ENCODE data around the gene ERLEC1.
"Not testable (repeated sequence)": the region's sequence is repeated elsewhere in the genome, so short reads cannot be mapped to it uniquely, and the experiment has no call there.

The ERLEC1 gene

GRCh38 chr2:53755121-53755520, 31.7 kb upstream of the ERLEC1 start:
- Histone ChIP-seq H3K4me3 (ENCODE audit: insufficient read depth, low read depth, low read length, poor library complexity, severe bottlenecking) (no peak overlapping the region), H3K27me3 (replicated peaks; ENCODE audit: control insufficient read depth, insufficient read depth, low read length, poor library complexity, severe bottlenecking) (no peaks in the 10 kb centered on the region), H3K9me3 (ENCODE audit: control insufficient read depth, low read length) (no peaks in the 10 kb centered on the region), H3K36me3 (ENCODE audit: control insufficient read depth, insufficient read depth, low read length) (peaks cover 5% of the 10 kb centered on the region), H3K27ac (ENCODE audit: insufficient read depth, low read length, poor library complexity, severe bottlenecking) (no peak overlapping the region), H3K4me1 (ENCODE audit: control insufficient read depth, insufficient read depth, low read length, poor library complexity, severe bottlenecking) (no peaks in the 10 kb centered on the region)
- DNase-seq = no peak

DNA sequence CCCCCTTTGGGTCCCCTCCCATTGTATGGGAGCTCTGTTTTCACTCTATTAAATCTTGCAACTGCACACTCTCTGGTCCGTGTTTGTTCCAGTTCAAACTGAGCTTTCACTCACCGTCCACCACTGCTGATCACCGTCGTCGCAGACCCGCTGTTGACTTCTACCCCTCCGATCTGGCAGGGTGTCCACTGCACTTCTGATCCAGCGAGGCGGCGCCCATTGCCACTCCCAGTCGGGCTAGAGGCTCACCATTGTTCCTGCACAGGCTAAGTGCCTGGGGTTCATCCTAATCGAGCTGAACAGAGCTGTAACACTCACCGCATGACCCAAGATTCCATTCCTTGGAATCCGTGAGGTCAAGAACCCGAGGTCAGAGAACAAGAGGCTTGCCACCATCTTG, 30.2 kb upstream of the ERLEC1 start:
- H3K4me1 ChIP-seq (ENCODE audit: control insufficient read depth, insufficient read depth, low read length, poor library complexity, severe bottlenecking) = no peaks in the 10 kb centered on the region
- no peaks in the 10 kb centered on the region for H3K9me3 ChIP-seq (ENCODE audit: control insufficient read depth, low read length)
- no peak overlapping the region for H3K27ac ChIP-seq (ENCODE audit: insufficient read depth, low read length, poor library complexity, severe bottlenecking)

GRCh38 chr2:53757206-53757605, 29.6 kb upstream of the ERLEC1 start:
- not testable (repeated sequence) for H3K36me3 ChIP-seq (ENCODE audit: control insufficient read depth, insufficient read depth, low read length); DNase-seq; H3K27me3 ChIP-seq (replicated peaks; ENCODE audit: control insufficient read depth, insufficient read depth, low read length, poor library complexity, severe bottlenecking); H3K4me1 ChIP-seq (ENCODE audit: control insufficient read depth, insufficient read depth, low read length, poor library complexity, severe bottlenecking); H3K4me3 ChIP-seq (ENCODE audit: insufficient read depth, low read depth, low read length, poor library complexity, severe bottlenecking); H3K9me3 ChIP-seq (ENCODE audit: control insufficient read depth, low read length); H3K27ac ChIP-seq (ENCODE audit: insufficient read depth, low read length, poor library complexity, severe bottlenecking)

More for the DNA sequence above, 30.2 kb upstream of the ERLEC1 start:
- Histone ChIP-seq H3K4me3 (ENCODE audit: insufficient read depth, low read depth, low read length, poor library complexity, severe bottlenecking) (no peak overlapping the region), H3K36me3 (ENCODE audit: control insufficient read depth, insufficient read depth, low read length) (peaks cover 9% of the 10 kb centered on the region), H3K27me3 (replicated peaks; ENCODE audit: control insufficient read depth, insufficient read depth, low read length, poor library complexity, severe bottlenecking) (no peaks in the 10 kb centered on the region)
- DNase-seq = no peak

GRCh38 chr2:53765767-53766166, 21.1 kb upstream of the ERLEC1 start:
- peaks cover 4% of the 10 kb centered on the region for H3K4me1 ChIP-seq (ENCODE audit: control insufficient read depth, insufficient read depth, low read length, poor library complexity, severe bottlenecking)
- H3K9me3 ChIP-seq (ENCODE audit: control insufficient read depth, low read length) = no peaks in the 10 kb centered on the region
- DNase-seq = no peak
- H3K36me3 ChIP-seq (ENCODE audit: control insufficient read depth, insufficient read depth, low read length) = peaks cover 4% of the 10 kb centered on the region
- no peak overlapping the region for H3K27ac ChIP-seq (ENCODE audit: insufficient read depth, low read length, poor library complexity, severe bottlenecking)
- no peak overlapping the region for H3K4me3 ChIP-seq (ENCODE audit: insufficient read depth, low read depth, low read length, poor library complexity, severe bottlenecking)
- no peaks in the 10 kb centered on the region for H3K27me3 ChIP-seq (replicated peaks; ENCODE audit: control insufficient read depth, insufficient read depth, low read length, poor library complexity, severe bottlenecking)

DNA sequence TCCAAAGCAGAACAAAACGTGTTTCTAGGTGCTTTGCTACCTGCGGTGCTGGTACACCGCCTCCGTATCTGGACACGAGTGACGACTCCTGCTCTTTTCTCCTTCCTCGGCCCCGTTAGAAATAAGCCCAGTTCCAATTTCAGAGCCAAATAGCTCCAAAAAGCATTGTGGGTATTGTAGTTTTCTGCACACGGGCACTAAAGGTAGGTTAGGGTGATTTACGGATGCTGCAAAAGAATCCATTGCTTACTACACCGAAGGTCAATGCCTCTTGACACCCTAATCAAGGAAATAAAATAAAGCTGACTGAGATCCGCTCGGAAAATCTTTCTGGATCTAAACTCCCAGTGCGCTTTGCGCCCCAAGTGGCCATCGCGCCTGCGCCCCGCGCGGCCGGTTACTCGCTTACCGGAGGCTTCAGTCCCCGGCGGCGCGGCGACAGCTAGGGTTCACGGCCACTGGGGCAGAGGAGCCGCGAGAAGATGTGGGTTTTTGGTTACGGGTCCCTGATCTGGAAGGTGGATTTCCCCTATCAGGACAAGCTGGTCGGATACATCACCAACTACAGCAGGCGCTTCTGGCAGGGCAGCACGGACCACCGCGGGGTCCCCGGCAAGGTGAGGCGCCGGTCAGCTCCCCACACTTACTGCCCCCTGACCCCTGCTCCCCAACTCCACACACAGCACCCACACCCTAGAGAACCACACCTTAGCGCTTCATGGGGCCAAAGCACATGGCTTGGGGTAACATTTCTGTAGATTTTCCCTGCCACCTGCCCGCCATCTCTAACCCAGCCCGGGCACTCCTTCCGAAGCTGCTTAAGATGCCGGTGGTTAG, 19.2 kb upstream of the ERLEC1 start, which contains the start of gene CHAC2:
Gene CHAC2, plus strand, starts transcription at position 400 of the 837 bp plus-strand sequence. Its CDS starts 83 bp downstream, at position 483.
- Histone ChIP-seq H3K27me3 (replicated peaks; ENCODE audit: control insufficient read depth, insufficient read depth, low read length, poor library complexity, severe bottlenecking) (no peaks in the 10 kb centered on the region), H3K9me3 (ENCODE audit: control insufficient read depth, low read length) (no peaks in the 10 kb centered on the region), H3K4me1 (ENCODE audit: control insufficient read depth, insufficient read depth, low read length, poor library complexity, severe bottlenecking) (peaks cover 4% of the 10 kb centered on the region), H3K4me3 (ENCODE audit: insufficient read depth, low read depth, low read length, poor library complexity, severe bottlenecking) (peak within 1 kb of the TSS; percentile 90), H3K36me3 (ENCODE audit: control insufficient read depth, insufficient read depth, low read length) (no peaks in the 10 kb centered on the region), H3K27ac (ENCODE audit: insufficient read depth, low read length, poor library complexity, severe bottlenecking) (peak within 1 kb of the TSS; percentile 87)
- peak; percentile 66 to 78 (median 74) for DNase-seq

DNA sequence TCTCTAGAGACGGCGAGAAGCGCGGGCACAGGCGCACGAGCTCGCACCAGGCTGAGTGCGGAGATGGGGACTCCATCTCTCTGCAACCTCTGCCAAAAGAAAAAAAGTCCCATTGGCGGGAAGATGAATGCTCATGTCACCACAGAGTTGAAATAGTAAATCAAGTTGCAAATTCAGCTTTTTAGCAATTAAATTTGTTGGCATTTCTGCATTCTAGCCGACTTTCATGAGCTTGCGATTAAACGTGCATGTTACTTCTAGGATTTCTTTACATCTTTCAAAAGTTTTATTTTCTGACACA, 18.7 kb upstream of the ERLEC1 start:
- Histone ChIP-seq H3K27me3 (replicated peaks; ENCODE audit: control insufficient read depth, insufficient read depth, low read length, poor library complexity, severe bottlenecking) (no peaks in the 10 kb centered on the region), H3K4me1 (ENCODE audit: control insufficient read depth, insufficient read depth, low read length, poor library complexity, severe bottlenecking) (peaks cover 4% of the 10 kb centered on the region), H3K27ac (ENCODE audit: insufficient read depth, low read length, poor library complexity, severe bottlenecking) (peak overlapping the region; percentile 87), H3K36me3 (ENCODE audit: control insufficient read depth, insufficient read depth, low read length) (no peaks in the 10 kb centered on the region), H3K9me3 (ENCODE audit: control insufficient read depth, low read length) (no peaks in the 10 kb centered on the region), H3K4me3 (ENCODE audit: insufficient read depth, low read depth, low read length, poor library complexity, severe bottlenecking) (peak overlapping the region; percentile 90)
- no peak for DNase-seq

DNA sequence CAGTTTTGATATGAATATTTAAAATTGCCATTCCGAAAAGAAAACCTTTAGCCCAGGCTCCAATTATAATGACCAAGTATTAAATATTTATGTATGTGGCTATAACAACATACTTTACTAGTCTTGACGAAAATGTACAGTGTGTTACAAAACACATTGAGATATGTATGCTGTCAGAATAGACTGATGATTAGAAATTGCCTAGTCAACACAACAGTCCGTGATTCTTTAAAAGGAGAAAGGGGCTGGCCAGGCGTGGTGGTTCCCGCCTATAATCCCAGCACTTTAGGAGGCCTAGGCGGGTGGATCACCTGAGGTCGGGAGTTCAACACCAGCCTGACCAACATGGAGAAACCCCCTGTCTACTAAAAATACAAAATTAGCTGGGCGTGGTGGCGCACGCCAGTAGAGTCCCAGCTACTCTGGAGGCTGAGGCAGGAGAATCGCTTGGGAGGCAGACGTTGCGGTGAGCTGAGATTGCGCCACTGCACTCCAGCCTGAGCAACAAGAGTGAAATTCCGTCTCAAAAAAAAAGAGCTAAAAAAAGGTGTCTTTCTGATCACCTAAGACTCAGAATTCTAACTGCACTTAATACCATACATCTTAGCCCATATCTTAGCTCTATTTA, 17.4 kb upstream of the ERLEC1 start:
- Histone ChIP-seq H3K27me3 (replicated peaks; ENCODE audit: control insufficient read depth, insufficient read depth, low read length, poor library complexity, severe bottlenecking) (no peaks in the 10 kb centered on the region), H3K4me1 (ENCODE audit: control insufficient read depth, insufficient read depth, low read length, poor library complexity, severe bottlenecking) (peaks cover 4% of the 10 kb centered on the region), H3K9me3 (ENCODE audit: control insufficient read depth, low read length) (no peaks in the 10 kb centered on the region), H3K27ac (ENCODE audit: insufficient read depth, low read length, poor library complexity, severe bottlenecking) (no peak overlapping the region), H3K4me3 (ENCODE audit: insufficient read depth, low read depth, low read length, poor library complexity, severe bottlenecking) (no peak overlapping the region), H3K36me3 (ENCODE audit: control insufficient read depth, insufficient read depth, low read length) (no peaks in the 10 kb centered on the region)
- no peak for DNase-seq

- no peak overlapping the region for H3K27ac ChIP-seq (ENCODE audit: insufficient read depth, low read length, poor library complexity, severe bottlenecking)
- no peak for DNase-seq
- no peaks in the 10 kb centered on the region for H3K9me3 ChIP-seq (ENCODE audit: control insufficient read depth, low read length)
- peaks cover 4% of the 10 kb centered on the region for H3K4me1 ChIP-seq (ENCODE audit: control insufficient read depth, insufficient read depth, low read length, poor library complexity, severe bottlenecking)
- H3K27me3 ChIP-seq (replicated peaks; ENCODE audit: control insufficient read depth, insufficient read depth, low read length, poor library complexity, severe bottlenecking) = no peaks in the 10 kb centered on the region
- no peak overlapping the region for H3K4me3 ChIP-seq (ENCODE audit: insufficient read depth, low read depth, low read length, poor library complexity, severe bottlenecking)
- no peaks in the 10 kb centered on the region for H3K36me3 ChIP-seq (ENCODE audit: control insufficient read depth, insufficient read depth, low read length)
Measured at GRCh38 chr2:53770264-53770663, 16.6 kb upstream of the ERLEC1 start.

DNA sequence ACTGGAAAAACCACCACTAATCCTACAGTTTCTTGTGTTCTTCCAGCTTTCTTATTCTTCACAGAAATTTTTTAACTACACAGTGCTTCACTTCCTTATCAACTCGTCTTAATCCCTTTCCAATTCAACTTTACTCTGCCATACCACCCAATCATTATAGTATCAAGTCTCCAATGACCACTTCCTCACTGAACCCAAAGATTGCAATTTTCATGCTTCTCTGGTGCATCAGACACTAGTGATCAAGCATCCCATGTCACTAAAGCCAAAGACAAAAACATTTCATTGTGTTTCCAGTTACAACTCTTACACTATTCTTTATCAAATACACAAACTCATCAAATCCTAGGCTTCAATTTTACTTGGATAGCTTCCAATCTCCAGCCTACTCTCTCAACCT, 9.7 kb upstream of the ERLEC1 start:
- Histone ChIP-seq H3K36me3 (ENCODE audit: control insufficient read depth, insufficient read depth, low read length) (peaks cover 7% of the 10 kb centered on the region), H3K4me1 (ENCODE audit: control insufficient read depth, insufficient read depth, low read length, poor library complexity, severe bottlenecking) (no peaks in the 10 kb centered on the region), H3K27me3 (replicated peaks; ENCODE audit: control insufficient read depth, insufficient read depth, low read length, poor library complexity, severe bottlenecking) (no peaks in the 10 kb centered on the region), H3K4me3 (ENCODE audit: insufficient read depth, low read depth, low read length, poor library complexity, severe bottlenecking) (no peak overlapping the region), H3K27ac (ENCODE audit: insufficient read depth, low read length, poor library complexity, severe bottlenecking) (no peak overlapping the region), H3K9me3 (ENCODE audit: control insufficient read depth, low read length) (no peaks in the 10 kb centered on the region)
- no peak for DNase-seq

DNA sequence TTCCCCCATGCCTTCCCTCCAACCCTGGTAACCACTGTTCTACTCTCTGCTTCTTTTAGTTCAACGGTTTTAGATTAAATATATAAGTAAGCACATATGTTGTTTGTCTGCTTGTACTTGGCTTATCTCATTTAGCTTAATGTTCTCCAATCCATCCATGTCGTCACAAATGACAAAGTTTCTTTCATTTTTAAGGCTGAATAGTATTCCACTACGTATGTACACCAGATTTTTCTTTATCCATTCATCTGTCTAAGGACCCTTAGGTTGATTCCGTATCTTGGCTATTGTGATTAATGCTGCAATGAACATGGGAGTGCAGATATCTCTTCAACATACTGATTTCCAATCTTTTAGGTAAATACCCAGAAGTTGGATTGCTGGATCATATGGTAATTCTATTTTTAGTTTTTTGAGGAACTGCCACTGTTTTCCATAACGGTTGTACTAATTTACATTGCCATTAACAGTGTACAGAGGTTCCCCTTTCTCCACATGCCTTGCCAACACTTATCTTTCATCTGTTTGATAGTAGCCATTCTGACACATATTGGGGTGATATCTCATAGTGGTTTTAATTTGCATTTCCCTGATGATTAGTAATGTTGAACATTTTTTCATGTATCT, 8.2 kb upstream of the ERLEC1 start:
- no peaks in the 10 kb centered on the region for H3K4me1 ChIP-seq (ENCODE audit: control insufficient read depth, insufficient read depth, low read length, poor library complexity, severe bottlenecking)
- H3K9me3 ChIP-seq (ENCODE audit: control insufficient read depth, low read length) = no peaks in the 10 kb centered on the region
- peaks cover 7% of the 10 kb centered on the region for H3K36me3 ChIP-seq (ENCODE audit: control insufficient read depth, insufficient read depth, low read length)
- no peak overlapping the region for H3K27ac ChIP-seq (ENCODE audit: insufficient read depth, low read length, poor library complexity, severe bottlenecking)
- no peak overlapping the region for H3K4me3 ChIP-seq (ENCODE audit: insufficient read depth, low read depth, low read length, poor library complexity, severe bottlenecking)
- no peaks in the 10 kb centered on the region for H3K27me3 ChIP-seq (replicated peaks; ENCODE audit: control insufficient read depth, insufficient read depth, low read length, poor library complexity, severe bottlenecking)
- no peak for DNase-seq

All from effector memory CD4-positive, alpha-beta T cell (primary cell).